KG1 (cell line): ENCODE results near the gene CRTAC1.

Source experiments
- DNase-seq: peaks from one replicate; lab custom pipeline; 2025; lab: John Stamatoyannopoulos, UW

The CRTAC1 gene

DNA sequence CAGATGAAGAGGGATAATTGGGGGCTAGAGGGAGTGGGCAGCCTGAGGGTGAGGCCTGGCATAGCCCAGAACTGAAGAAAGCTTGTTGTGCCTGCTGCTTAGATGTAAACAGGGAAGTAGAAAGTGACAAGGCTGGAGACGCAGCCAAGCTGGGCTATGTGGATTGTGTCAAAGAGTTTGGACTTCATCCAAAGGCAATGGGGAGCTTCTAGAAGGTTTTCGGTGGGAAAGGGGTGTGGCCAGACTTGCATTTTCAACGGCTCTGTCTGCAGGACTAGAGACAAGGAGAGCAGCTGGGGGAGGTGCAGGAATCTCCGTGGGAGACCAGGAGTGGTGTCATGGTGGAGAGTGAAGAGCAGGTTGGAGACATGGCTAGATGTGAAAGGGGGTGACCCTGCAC is 132.0 kb downstream of the CRTAC1 start:
- DNase-seq = no peak

DNA sequence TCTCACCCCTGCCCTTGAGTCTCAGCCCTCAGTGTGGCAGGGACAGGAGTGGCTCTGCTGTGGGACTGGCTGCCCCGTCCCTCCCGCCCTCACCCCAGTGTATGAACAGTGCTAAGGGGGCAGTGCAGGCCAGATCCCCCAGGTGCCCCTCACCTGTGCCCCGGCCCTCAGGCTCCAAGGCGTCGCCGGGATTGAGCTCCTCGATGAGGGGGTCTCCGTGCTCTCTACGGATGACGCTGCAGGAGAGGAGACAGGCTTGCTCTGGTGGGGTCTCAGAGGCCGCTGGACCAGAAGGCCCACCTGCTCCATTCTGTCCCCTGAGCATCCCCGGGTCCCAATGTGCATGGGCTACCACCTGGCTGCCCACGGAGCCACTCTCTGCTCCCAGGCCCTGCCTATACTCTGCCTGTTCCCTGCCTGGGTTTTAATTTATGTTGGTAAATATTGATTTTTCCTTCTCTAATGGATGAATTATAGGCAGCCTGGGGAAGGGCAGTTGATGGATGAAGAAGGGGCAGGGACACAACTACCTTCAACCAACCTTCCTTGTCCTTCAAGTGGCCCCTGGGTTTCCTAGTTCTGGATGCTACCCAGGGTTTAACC is 133.6 kb downstream of the CRTAC1 start:
- DNase-seq = no peak

DNA sequence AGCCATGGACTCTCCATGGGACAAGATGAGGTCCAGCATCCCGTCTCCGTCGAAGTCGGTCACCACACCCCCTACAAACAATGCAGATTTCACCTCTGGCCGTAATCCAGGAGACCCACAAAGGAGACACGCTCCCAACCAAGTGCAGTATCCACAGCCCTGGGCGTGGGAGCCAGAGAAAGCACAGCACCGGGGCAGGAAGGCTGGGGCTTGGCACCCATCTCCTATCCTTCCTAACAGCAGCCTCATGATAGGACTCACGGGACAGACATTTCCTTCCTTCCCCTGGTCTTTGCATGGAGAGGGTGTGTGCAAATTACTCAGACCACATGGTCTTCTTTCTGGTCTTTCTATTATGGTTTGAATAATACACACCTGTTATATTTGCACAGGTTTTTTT is 134.5 kb downstream of the CRTAC1 start:
- DNase-seq = no peak

DNA sequence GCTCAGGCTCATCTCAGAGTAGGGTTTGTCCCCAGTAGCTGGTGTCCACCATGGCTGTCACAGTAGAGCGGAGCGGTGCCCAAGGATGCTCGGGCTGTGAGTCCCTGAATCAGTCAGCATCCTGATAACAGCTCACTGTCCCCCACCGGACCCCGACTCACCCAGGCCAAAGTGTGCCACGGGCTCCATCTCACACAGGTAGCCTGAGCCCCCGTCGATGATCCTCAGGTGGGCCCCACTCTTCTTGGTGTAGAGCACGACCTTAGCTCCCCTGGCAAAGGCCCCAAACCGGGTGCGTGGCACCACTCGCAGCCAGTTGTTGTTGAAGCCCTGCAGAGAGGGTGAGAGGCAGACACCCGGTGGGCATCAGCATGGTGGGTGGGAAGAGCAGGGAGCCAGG is 135.3 kb downstream of the CRTAC1 start:
- DNase-seq = no peak

DNA sequence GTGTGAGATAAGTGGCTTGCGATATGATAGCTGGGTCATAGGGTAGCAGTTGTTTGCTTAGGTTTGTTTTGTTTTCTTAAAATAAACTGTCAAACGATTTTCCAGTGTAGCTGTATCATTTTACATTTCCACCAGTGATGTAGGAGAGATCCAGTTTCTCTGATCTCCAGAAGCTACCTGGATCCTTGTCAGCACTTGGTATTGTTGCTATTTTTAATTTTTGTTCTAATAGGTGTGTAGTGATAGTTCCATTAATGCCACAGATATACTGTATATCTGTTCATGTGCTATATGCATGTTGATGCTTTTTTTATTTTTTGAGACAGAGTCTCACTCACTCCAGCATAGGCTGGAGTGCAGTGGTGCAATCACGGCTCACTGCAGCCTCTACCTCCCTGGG is 136.3 kb downstream of the CRTAC1 start:
- DNase-seq = no peak

DNA sequence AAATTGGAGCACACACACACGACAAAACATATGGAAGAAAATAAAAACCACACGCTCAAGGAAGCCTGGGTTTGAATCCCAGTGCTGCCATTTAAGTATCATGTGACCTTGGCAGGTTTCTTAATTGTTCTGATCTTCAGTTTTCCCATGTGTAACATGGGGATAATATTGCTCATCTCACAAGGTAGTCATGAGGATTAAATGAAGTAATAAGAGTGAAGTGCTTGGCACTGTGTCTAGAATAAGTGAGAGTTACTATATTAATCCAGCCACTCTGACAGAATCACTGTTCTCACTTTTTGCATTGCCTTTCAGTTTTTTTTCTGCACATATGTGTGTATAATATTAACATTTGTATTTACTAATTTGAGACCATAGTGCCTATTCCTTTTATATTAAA is 137.5 kb downstream of the CRTAC1 start:
- no peak for DNase-seq

DNA sequence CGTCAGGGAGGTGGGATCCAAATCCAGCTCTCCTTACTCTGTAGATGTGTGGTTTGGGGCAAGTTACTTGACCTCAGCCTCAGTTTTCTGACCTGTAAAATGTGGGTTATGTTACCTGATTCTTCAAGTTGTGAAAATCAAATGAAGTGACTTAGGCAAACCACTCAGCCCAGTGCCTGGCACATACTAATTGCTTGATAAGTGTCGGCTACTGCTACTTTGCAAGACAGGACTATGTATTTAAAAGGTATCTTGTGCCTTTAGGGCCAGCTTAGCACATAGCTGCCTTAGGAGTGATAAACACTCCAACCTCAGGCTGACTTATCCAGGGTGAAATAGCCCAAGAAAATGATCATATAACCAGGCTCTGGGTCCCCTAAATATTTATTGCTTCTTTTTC is 137.9 kb downstream of the CRTAC1 start:
- DNase-seq = no peak

DNA sequence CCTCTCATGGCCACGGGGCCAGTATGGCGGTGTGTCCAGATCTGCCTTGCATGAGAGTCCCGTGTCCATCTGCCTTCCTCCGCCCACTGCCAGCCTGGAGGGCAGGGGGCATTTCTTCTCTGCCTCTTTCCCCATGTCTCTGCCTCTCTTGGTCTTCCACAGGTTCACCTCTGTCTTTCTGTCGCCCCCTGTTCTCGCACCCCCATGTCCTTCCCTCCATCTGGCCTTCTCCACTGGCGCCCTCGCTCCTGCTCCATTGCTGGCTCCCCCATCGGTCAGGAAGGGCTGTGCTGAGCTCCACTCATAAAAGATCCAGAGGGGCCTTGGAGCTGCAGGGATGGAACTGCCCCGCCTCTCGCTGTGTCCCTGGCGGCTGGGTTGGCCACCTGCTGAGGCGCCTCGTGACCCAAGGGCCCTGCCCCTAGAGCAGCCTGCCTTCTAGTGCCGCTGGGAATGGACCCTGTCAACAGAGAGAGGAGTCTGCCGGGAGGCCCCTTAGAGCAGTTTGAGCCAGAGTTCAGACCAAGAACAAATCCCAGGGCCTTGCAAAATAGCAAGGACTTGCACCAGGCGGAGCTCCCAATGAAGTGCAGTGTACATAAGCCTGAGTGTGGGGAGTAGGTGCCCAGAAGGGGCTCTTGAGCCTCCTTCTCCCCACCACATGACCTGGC is 138.8 kb downstream of the CRTAC1 start:
- DNase-seq = no peak

DNA sequence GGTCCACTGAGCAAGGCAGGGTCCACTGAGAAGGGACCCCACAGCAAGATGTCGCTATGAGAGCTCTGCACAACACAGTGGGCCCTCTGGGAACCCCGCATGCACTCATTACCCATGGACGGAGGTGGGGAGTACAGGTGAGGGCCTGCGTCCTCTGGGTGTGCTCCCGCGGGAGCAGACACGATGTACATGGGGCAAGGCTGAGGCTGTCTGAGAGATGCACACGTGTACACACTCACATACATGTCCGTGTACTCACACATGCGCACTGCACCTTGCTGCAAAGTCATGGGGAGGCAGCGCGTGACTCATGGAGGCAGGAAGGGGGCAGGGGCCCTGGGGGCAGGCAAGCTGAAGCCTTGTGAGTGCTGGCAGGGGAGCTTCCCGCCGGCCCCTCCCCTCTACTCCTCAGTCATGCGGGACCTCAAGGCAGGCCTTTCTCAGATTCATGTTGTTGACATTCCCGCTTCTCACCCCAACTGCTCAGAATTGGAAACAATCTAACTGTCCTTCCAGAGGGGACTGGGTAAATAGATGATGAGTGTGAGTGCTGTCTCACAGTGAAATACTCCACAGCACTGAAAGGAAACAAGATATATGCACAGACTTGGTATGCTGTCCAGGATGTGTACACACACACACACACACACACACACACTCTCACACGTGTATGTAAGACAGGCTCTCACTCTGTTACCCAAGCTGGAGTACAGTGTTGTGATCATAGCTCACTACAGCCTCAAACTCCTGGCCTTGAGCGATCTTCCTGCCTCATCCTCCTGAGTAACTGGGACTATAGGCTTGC is 140.8 kb downstream of the CRTAC1 start:
- no peak for DNase-seq

DNA sequence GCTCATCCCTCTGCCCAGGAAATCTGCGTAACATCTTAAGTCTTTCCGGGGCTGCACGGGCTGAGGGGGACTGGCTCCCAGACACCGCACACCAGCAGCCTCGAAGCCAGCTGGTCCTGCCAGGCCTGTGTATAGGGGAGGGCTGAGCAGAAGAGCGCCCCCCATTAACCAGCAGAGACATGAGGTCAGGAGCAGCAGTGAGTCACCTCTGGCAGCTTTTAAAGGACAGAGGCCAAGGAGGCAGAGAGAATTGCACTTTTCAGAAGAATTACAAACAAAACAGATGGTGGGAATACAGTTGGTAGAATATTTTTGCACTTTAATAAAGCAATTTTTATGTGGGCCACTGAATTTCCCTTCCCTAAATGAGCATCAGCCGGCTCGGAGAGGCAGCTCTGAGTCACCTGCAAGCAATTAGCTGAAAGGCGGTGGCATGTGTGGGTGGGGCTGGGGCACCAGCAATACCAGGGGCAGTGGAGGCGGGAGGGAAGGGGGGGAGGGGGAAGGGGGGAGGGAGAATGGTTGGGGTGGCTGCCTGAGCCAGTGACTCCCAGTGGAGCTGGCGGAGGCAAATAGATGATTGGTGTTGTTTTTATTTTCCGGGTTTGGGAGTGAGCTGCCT is 141.7 kb downstream of the CRTAC1 start:
- DNase-seq = no peak

DNA sequence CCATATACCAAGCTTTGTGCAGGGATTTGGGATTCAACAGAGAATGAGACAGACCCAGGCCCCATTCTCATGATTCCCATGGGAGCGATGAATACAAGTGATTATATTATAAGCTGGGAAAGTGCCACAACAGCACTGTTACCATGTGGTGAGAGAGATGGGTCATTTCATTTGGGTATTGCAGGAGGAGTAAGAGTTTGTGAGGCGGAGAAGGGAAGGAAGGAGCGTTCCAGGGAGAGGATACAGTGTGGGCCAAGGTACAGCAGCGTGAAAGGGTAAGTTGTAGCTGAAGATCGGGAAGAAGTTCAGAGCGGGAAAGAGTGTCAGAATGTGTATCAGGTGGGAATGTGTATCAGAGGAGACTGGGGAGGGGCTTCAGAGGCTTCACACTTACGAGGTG is 142.3 kb downstream of the CRTAC1 start:
- no peak for DNase-seq

DNA sequence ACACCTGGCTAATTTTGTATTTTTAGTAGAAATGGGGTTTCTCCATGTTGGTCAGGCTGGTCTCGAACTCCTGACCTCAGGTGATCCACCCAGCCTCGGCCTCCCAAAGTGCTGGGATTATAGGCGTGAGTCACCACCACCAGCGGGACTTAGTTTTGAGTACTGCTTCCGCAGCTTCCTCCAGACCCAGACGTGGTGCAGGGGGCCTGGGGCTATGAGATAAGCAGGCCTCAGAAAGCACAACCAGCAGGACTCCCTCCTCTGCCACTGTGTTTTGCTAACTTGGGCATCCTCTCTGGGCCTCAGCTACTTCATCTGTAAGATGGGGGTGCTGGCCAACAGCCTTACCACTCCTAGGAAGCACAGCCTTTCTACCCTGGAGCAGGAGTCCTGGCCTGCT is 143.0 kb downstream of the CRTAC1 start:
- DNase-seq = no peak

DNA sequence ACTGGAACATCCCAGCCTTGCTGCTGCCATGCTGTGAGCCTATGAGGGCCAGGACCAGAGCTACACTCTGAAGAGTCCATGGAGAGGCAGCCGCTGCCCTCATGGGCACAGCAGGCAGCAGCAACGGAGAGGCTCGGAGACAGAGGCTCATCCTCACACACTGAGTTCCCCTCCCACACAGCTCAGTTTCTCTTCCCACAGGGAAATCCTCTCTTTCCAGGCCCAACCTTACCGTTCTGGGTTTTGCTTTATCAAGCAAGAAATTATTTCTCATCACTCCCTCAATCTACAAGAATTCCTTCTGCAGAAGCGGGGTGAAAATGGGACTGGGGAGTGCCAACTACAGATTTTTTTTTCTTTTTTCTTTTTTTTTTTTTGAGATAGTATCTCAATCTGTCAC is 144.1 kb downstream of the CRTAC1 start:
- no peak for DNase-seq

DNA sequence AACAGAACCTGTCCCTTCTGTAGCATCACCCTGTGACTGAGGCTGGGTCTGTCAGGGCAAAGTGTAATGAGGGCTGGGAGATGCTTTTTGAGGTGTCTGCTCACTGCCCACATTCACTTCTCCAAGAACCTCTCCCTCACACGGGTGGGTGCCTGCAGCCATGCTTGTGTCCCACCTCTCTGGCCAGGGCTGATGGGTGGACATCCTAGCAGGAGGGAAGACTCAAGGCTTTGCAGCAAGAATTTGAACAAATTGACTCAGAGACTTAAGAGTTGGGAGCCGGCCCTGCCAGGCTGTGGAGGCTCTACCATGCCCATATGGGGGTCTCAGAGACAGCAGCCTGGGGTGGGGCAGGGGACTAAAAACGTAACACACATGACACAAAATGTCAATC is 147.3 kb downstream of the CRTAC1 start:
- no peak for DNase-seq

DNA sequence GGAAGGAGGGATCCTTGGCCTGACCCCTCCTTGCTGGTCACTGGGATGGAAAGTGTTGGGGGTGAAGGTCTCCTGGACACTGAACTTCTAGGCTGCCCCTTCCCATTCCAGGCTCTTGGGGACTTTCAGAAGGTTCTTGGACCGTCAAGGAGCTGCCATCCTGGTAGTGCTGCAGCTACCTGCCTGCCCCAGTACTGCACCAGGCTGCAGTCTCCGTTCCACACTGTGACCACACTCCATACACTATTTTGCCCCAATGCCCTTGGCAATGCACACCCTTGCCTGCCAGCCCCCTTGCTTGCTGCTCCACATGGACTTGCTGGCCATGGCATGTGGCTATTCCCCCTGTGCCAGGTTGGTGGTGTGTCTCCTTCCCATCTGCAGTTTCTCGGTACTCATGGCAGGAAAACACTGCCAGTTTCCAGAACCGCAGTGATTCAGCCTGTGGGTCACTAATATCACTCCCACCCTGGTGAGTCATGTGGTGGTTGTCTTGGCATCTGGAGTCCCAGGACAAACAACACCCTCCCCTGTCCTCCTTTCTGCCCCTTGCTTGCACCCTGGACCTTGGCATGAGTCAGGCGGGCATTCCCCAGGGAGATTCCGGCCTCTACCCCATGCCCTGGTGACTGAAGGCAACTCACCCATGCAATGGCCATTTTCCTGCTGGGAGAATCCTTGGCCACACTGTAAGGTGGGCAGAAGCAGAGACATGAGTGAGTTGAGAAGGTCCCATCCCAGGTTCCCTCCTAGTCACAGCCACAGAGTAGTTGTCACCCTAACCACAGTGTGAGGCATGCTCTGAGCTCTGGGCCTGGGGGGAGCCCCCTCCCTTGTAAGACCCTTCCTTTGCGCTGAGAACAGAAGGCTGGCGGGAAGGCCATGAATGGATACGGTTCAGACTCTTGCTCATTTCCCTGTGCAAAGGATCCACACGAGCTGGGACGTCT is 148.0 kb downstream of the CRTAC1 start:
- no peak for DNase-seq

DNA sequence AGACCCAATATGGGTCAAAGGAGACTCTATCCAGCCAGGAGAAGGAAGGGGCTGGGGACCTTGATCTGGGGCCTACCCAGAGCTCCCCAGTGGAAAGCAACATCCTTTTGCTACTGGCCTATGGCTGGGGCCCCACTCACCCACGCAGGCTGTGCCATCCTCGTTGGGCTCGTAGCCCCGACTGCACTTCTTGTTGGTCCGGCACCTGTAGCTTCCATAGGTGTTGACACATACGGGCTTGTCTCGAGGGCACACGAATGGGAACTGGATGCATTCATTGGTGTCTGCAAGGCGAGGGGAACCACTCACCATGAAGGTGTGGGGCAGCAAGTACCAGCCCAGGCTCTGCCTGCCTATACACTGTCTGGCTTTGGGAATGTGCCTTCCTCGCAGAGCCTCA is 150.3 kb downstream of the CRTAC1 start:
- no peak for DNase-seq

DNA sequence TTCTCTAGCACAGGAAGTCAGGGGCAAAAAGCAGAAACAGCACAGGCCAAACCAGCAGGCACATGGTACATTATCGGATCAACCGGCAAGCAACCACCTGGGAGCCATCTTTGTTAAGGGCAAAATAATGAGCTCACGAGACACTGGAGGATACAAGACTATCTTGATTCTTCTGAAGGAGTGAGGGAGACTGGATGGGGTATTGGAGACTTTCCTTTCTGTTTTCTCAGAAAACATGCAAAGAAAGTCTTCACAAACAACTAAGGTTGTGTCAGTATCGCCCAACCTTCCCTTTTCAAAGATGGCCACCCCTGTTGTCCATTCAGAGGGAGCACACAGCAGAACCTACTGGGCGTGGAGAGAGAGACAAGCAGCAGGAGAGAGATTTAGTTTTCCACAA is 151.2 kb downstream of the CRTAC1 start:
- no peak for DNase-seq

DNA sequence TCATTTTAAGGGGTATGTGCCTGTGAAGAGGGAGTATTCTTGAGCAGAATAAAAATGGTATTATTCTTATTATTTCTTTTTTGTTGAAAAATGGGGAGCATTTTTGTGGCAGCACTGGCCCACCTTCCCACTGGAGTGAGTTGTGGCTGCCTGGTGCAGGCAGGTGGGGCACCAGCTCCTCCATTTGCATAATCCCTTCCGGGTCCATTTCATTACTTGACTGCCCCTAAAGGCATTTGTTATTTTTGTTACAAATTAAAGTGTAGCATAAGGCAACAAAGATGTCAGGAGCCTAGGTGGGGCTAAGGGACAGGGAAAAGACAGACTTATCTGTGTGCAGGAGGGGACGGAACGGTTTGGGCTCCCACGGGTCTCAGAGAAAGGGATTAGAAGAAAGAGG is 154.0 kb downstream of the CRTAC1 start:
- DNase-seq = no peak

DNA sequence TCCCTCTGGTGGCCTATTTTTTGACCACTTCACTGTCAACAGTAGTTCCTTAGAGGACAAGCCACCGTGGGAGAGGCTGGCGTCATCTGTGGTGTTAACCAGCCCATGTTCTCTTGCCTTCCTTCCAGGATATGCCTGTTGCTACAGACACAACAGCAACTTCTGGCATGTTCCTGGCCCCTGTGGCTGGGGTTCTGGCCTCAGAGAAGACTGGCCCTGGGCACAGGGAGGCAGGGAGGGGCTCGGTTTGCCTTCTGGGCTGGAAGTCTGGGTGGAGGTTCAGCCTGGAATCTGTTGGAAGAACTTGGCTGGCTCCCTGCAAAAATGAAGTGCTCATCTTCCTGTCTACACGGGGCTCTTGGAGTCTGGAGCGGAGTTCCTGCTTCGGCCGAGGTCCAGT is 155.0 kb downstream of the CRTAC1 start:
- DNase-seq = no peak

DNA sequence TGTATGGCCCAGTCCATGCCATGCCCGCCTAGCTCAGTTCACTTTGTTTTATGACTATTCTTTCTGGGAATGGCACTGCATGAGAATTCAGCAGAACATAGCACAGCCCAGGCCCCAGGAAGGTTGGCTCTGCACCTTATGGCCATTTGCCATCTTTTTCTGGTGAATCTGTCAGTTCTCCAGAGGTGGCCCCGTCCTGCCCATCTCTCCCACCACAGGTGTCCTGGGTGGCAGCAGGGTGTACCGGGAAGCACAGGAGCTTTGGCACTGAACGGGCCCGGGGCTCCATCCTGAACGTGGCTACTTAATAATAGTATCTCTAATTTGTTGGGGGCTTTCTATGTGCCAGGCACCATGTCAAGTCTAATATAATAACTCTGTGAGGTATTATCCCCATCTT is 156.1 kb downstream of the CRTAC1 start:
- DNase-seq = no peak

DNA sequence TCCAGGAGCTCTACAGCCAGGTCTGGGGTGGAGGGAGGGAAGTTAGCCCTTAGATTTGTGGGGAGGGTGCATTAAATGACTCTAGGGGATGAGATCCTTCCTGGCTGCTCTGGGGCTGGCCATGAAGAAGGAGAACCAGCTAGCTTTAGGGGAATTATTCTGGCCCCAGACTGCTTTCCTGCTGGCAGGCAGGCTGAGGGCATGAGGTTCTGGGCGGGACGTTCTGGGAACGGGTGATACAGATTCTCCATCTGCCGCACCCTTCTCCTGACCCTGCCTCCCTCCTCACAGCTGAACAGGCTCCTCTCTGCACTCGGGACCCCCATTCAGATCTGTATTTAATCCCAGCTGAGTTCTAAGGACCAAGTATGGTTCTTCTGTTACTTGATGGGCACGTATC is 156.9 kb downstream of the CRTAC1 start:
- no peak for DNase-seq

DNA sequence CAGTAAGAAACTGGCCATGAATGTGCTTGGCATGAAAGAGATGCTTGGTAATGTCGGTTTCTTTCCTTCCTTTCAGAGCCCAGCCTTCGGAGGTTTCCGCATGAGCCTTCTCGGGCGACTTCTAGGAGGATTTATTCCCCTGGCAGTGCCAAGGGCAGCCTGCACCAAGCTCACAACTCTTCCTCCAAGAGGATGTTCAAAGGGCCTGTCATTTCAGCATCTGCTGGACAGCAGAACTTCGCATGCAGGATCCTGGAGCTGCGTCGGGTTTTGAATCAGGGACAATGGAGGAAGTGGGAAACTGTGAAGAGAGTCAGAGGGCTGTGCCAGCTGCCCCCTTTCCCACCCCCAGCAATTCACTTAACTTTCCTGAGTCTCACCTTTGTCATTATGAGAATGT is 159.4 kb downstream of the CRTAC1 start:
- no peak for DNase-seq
